ENCODE data around the gene PTPN9. TPM values are rescaled to one million over a fixed set of nuclear protein-coding genes. Genes with fewer than 3 reads are reported as not detected.
"Not testable (repeated sequence)": the region's sequence is repeated elsewhere in the genome, so short reads cannot be mapped to it uniquely, and the experiment has no call there.

Gene PTPN9
- total and polyA plus RNA-seq, 8 donors, result 3.3 to 16.8 (median 7.3) TPM

DNA sequence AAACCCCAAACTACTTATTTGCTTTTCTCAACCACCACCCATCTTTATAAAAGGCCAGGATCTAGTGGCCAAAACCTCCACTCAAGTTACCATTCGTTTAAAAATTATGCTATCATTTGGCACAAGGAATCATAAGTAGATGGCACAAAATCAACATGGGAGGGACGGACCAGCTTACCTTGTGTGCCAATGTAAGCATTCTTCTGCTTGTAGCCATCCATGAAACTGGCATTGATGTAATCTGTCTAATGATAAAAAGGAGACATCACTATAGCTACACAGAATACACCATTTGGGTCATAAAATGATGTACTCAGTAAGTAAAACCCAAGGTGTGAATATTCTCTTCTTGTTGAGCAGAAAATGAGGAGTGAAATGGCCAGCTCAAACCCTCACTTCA is 99.4 kb downstream of the PTPN9 start:
- Histone ChIP-seq H3K4me3 (no peak overlapping the region), H3K27me3 (no peaks in the 10 kb centered on the region), H3K4me1 (peaks cover 0 to under 1% (median 0%) of the 10 kb centered on the region in 3 donors), H3K36me3 (peaks cover 0 to 2% (median 0%) of the 10 kb centered on the region in 3 donors), H3K27ac (no peak overlapping the region), H3K9me3 (no peaks in the 10 kb centered on the region)
- TF ChIP-seq, protein P1, sequence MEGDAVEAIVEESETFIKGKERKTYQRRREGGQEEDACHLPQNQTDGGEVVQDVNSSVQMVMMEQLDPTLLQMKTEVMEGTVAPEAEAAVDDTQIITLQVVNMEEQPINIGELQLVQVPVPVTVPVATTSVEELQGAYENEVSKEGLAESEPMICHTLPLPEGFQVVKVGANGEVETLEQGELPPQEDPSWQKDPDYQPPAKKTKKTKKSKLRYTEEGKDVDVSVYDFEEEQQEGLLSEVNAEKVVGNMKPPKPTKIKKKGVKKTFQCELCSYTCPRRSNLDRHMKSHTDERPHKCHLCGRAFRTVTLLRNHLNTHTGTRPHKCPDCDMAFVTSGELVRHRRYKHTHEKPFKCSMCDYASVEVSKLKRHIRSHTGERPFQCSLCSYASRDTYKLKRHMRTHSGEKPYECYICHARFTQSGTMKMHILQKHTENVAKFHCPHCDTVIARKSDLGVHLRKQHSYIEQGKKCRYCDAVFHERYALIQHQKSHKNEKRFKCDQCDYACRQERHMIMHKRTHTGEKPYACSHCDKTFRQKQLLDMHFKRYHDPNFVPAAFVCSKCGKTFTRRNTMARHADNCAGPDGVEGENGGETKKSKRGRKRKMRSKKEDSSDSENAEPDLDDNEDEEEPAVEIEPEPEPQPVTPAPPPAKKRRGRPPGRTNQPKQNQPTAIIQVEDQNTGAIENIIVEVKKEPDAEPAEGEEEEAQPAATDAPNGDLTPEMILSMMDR (IDR thresholded peaks at IDR 0.05), result no peak
- DNase-seq (no peak), ATAC-seq (no peak), FAIRE-seq (no peak)
- intact Hi-C loops (cut with DNase I), result no loop called here
- 47 to 56% methylated on average over 2 of the region's 2 CpGs for WGBS, 2 donors

DNA sequence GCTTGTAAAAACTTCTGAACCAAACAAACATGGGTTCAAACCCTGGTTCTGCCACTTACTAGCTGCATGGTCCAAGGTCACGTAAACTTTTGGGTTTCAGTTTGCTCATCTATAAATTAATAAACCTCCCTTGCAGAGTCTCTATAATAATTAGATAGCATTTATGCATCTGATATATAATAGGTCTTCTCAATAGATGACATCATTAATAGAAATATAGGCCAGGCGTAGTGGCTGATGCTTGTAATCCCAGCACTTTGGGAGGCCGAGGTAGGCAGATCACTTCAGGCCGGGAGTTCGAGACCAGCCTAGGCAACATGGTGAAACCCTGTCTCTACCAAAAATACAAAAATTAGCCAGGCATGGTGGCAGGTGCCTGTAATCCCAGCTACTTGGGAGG is 102.0 kb downstream of the PTPN9 start:
- H3K27me3 ChIP-seq; H3K9me3 ChIP-seq; H3K36me3 ChIP-seq; intact Hi-C loops (cut with DNase I); H3K4me1 ChIP-seq; ATAC-seq; H3K27ac ChIP-seq; FAIRE-seq; H3K4me3 ChIP-seq; DNase-seq: not testable (repeated sequence)
- WGBS, 2 donors, result 97 to 98% methylated on average over 5 of the region's 5 CpGs

DNA sequence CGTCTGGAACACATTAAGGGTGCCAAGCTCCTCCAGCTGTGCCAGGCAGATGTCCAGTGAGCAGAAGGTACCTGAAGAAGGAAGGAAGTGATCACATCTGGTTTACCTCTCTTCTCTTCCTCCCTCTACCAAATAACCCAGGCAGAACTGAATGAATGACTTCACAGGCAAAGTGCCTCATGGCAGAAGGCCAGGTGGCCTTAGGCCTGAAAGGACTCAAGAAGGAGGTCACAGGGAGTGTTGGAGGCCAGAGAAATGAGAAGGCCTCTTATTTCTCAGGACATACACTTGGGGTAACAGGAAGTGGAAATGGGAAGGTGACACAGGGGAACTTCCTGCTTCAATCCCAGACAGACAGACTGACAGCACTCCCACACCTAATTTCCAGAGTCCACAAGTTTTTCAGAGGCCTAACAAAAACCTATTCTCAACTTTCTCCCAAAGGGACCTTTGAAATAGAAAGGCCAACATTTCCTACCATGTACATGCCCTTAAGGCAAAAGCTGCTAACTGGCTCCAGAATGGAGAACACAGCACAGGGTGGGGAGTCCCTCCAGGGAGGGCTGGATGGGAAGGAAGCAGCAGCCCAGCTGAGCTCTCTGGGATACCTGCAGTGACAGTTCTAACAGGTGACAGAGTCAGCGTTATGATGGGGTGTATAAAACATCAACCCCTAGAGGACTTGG is 110.1 kb downstream of the PTPN9 start:
- no peak for ATAC-seq
- H3K4me1 ChIP-seq, result no peaks in the 10 kb centered on the region
- FAIRE-seq, result no peak
- TF ChIP-seq, protein P1 (IDR thresholded peaks at IDR 0.05), result no peak
- intact Hi-C loops (cut with DNase I), result no loop called here
- no peak for DNase-seq
- peaks cover 0 to 14% (median 0%) of the 10 kb centered on the region in 3 donors for H3K36me3 ChIP-seq
- no peaks in the 10 kb centered on the region for H3K27me3 ChIP-seq
- no peak overlapping the region for H3K27ac ChIP-seq
- WGBS, 2 donors, result 82 to 89% methylated on average over 2 of the region's 2 CpGs
- H3K9me3 ChIP-seq, result no peaks in the 10 kb centered on the region
- H3K4me3 ChIP-seq, result no peak overlapping the region

DNA sequence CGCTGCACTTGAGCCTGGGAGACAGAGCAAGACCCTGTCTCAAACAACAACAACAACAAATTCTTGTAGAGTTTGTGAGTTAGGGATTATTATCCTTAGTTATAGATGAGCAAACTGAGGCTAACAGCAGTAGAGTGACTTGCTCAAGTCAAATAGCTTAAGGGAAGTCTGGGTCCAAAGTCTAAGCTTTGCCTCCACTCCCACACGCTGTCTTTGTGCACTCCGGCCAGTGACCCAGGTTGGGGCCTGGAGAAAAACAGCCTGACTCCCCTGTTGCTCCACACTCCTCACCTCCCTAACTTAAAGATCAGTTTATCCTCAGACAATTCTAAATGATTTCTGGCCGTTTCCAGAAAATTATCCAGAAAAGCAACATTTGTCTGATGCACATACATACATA is 118.5 kb downstream of the PTPN9 start:
- no peak overlapping the region for H3K27ac ChIP-seq
- WGBS, 2 donors, result 68 to 73% methylated on average over 4 of the region's 4 CpGs
- no peaks in the 10 kb centered on the region for H3K27me3 ChIP-seq
- DNase-seq (no peak), ATAC-seq (no peak), FAIRE-seq (no peak)
- TF ChIP-seq, protein P1 (IDR thresholded peaks at IDR 0.05), result no peak
- no peak overlapping the region for H3K4me3 ChIP-seq
- no peaks in the 10 kb centered on the region for H3K4me1 ChIP-seq
- H3K9me3 ChIP-seq, result no peaks in the 10 kb centered on the region
- intact Hi-C loops (cut with DNase I), result no loop called here
- no peaks in the 10 kb centered on the region for H3K36me3 ChIP-seq

DNA sequence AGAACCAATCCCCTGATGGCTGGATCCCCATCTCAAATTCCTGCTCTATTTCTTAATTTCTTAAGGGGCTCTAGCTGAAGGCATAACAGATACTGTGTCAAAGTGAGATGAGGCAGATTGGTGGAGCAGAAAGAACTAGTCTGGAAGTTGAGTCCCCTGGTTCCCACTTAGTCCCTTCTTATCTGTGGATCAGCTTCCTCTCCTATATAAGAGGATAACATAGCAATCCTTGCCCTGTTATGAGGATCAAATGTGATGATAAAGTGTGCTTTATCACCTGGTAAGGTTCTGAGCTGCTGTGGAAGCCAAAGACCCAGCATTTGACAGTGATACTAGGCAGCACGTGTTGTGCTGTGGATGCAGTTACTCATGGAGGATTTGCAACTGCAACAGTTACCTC is 119.5 kb downstream of the PTPN9 start:
- ATAC-seq, result no peak

More for the DNA sequence above, 119.5 kb downstream of the PTPN9 start:
- Histone ChIP-seq H3K4me1 (no peaks in the 10 kb centered on the region), H3K27me3 (no peaks in the 10 kb centered on the region), H3K4me3 (no peak overlapping the region), H3K27ac (no peak overlapping the region), H3K36me3 (no peaks in the 10 kb centered on the region), H3K9me3 (no peaks in the 10 kb centered on the region)
- intact Hi-C loops (cut with DNase I), result no loop called here
- TF ChIP-seq, protein P1 (IDR thresholded peaks at IDR 0.05), result no peak
- FAIRE-seq (no peak), DNase-seq (no peak)
- WGBS, 2 donors, result 62 to 69% methylated on average over 1 of the region's 1 CpG

Data from pancreas (tissue), 10 donors.